ENCODE results near the gene GLA.

GLA gene

GRCh38 chrX:101407748-101408531, at the start of gene GLA, which contains the start of gene HNRNPH2:
GLA (minus strand) TSS chrX:101407925; CDS start chrX:101407903, 22 bp downstream.
HNRNPH2 (plus strand) TSS chrX:101408222; CDS start chrX:101411989, 3,767 bp downstream.
- peak; percentile 99 for DNase-seq (ENCODE audit: low read depth)
- H3K4me3 ChIP-seq (replicated peaks; ENCODE audit: low read depth, low read length), result peak within 1 kb of the TSS; percentile 83
- TF ChIP-seq CTCF (IDR thresholded peaks at IDR 0.05; ENCODE audit: low read length, missing control alignments), result no peak

DNA sequence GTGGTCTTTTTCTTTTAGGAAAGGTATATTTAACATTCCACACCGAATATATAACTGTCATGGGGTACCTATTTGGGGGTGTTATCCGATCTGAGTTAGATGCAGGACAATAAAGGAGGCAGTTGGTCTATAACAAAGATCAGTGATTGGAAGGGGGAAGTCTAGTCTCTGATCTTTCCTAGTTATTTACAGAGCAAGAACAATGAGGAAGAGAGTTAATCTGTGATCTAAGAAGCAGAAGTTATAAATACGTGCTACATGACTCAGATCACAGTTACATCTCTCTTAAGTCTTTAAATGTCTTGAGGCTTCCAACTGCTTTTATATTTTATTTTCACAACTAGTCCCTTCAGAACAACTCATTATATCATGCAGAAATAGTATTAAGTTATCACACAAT, 44.3 kb upstream of the GLA start:
- no peak for DNase-seq (ENCODE audit: low read depth)
- no peak for TF ChIP-seq CTCF (IDR thresholded peaks at IDR 0.05; ENCODE audit: low read length, missing control alignments)
- no peak overlapping the region for H3K4me3 ChIP-seq (replicated peaks; ENCODE audit: low read depth, low read length)

GRCh38 chrX:101450961-101451360, 43.2 kb upstream of the GLA start:
- DNase-seq (ENCODE audit: low read depth), result peak; percentile 72

DNA sequence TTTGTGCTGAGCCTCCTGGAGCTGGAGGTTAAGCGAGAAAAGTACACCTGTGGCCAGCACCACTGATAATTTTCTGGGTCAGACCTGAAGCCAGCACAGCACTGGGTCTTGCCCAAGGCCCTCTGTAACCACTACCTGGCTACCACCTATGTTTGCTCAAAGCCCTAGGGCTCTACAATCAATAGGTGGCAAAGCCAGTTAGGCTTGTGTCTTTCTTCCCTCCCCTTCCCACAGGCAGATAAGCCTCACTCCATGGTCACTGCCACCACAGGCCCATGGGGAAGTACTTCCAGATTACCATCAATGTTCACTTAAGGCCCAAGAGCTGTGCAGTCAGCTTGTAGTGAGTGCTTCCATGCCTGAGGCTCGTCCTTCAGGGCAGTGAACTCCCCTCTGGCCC, 42.4 kb upstream of the GLA start:
- no peak overlapping the region for H3K4me3 ChIP-seq (replicated peaks; ENCODE audit: low read depth, low read length)
- DNase-seq (ENCODE audit: low read depth), result no peak
- no peak for TF ChIP-seq CTCF (IDR thresholded peaks at IDR 0.05; ENCODE audit: low read length, missing control alignments)

More at GRCh38 chrX:101450961-101451360, 43.2 kb upstream of the GLA start:
- no peak overlapping the region for H3K4me3 ChIP-seq (replicated peaks; ENCODE audit: low read depth, low read length)
- no peak for TF ChIP-seq CTCF (IDR thresholded peaks at IDR 0.05; ENCODE audit: low read length, missing control alignments)

DNA sequence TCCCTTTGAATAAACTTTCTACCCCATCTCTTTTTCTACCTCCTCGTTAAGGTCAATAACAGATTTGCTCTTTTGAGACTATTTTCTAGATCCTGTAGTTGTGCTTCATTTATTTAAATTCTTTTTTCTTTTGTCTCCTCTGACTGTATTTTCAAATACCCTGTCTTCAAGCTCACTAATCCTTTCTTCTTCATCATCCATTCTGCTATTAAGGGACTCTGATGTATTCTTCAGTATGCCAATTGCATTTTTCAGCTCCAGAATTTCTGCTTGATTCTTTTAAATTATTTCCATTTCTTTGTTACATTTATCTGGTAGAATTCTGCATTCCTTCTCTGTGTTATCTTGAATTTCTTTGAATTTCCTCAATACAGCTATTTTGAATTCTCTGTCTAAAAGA, 41.6 kb upstream of the GLA start:
- TF ChIP-seq CTCF (IDR thresholded peaks at IDR 0.05; ENCODE audit: low read length, missing control alignments), result no peak
- DNase-seq (ENCODE audit: low read depth), result no peak
- no peak overlapping the region for H3K4me3 ChIP-seq (replicated peaks; ENCODE audit: low read depth, low read length)

GRCh38 chrX:101442085-101442484, 34.4 kb upstream of the GLA start:
- no peak for TF ChIP-seq CTCF (IDR thresholded peaks at IDR 0.05; ENCODE audit: low read length, missing control alignments)

More at GRCh38 chrX:101442085-101442484, 34.4 kb upstream of the GLA start:
- no peak overlapping the region for H3K4me3 ChIP-seq (replicated peaks; ENCODE audit: low read depth, low read length)
- DNase-seq (ENCODE audit: low read depth), result peak; percentile 28
